HCT116 (cell line): ENCODE data around the gene BAD. TPM values are rescaled to one million over a fixed set of nuclear protein-coding genes. Genes with fewer than 3 reads are reported as not detected.

Experiments
- ATAC-seq: fragments of 200-7000 bp; cut with Tn5 transposase; 2 replicates; pipeline ENCODE4 v1.9.1; 2020; ENCODE audit warnings: mild to moderate bottlenecking, moderate library complexity
- BruUV-seq: library from RNA; stranded (reverse); fragments of 400-500 nt; replicated peaks from 2 replicates; lab custom pipeline; 2021; lab: Mats Ljungman, UMichigan
- CTCF ChIA-PET: fragments of 300-600 bp; sonication (Branson Sonifier 250); formaldehyde crosslinking; loops from one replicate; lab custom pipeline; 2021; ENCODE audit warnings: antibody characterized with exemption; lab: Charles Lee
- POLR2A ChIA-PET: fragments of 300-600, 350-600 bp; sonication (Branson Sonifier 250); formaldehyde crosslinking; loops from one replicate; lab custom pipeline; 2021; ENCODE audit warnings: antibody characterized with exemption; lab: Charles Lee
- RAD21 ChIA-PET, 2 experiments: fragments of 300-600 bp; sonication (Branson Sonifier 250); formaldehyde crosslinking; loops; one replicate each; lab custom pipeline; 2023; ENCODE audit warnings: low total read pairs in 2 of 2; ENCODE audit not compliant: uncharacterized antibody in 2 of 2, unreplicated experiment in 2 of 2, low non-redundant PET in 1 of 2; lab: Charles Lee
- DNase-seq: peaks from one replicate; pipeline ENCODE4 v3.0.0-alpha.2; 2010; ENCODE audit warnings: low read depth, low spot score
- H2AFZ ChIP-seq: fragments of 200-600 bp; shearing (Covaris generic), sonication (generic); 2 replicates; pipeline ENCODE4 v1.6.1; 2017; ENCODE audit warnings: low read depth, mixed run types, mixed read lengths, antibody characterized with exemption, low read length; ENCODE audit not compliant: poor library complexity, severe bottlenecking
- H3K27ac ChIP-seq: 2 replicates; pipeline ENCODE4 v1.5.1; 2012; ENCODE audit warnings: low read depth, low read length
- H3K27me3 ChIP-seq: fragments of 200-600 bp; sonication (generic); 2 replicates; pipeline ENCODE4 v1.6.1; 2016; ENCODE audit warnings: mixed run types, low read length, mixed read lengths; ENCODE audit not compliant: insufficient read depth
- H3K36me3 ChIP-seq, 2 experiments: fragments of 200-500 bp in 1 of 2; fragments of 200-600 bp in 1 of 2; sonication (Bioruptor generic) in 1 of 2; sonication (generic) in 1 of 2; 2 replicates each; pipeline versions ENCODE4 v1.5.1 to v1.6.1; 2014 to 2016; ENCODE audit warnings: low read length in 2 of 2, inconsistent platforms in 1 of 2, mixed read lengths in 1 of 2, mixed run types in 1 of 2; ENCODE audit not compliant: insufficient read depth in 2 of 2, control insufficient read depth in 1 of 2
- H3K4me1 ChIP-seq, 2 experiments: fragments of 200-600 bp in 1 of 2; sonication (generic) in 1 of 2; 2 replicates each; pipeline versions ENCODE4 v1.5.1 to v1.6.1; 2012 to 2017; ENCODE audit warnings: low read length in 2 of 2, inconsistent platforms in 1 of 2, mild to moderate bottlenecking in 1 of 2, mixed read lengths in 1 of 2, mixed run types in 1 of 2, moderate library complexity in 1 of 2; ENCODE audit not compliant: insufficient read depth in 2 of 2, control insufficient read depth in 1 of 2
- H3K4me2 ChIP-seq: fragments of 200-600 bp; sonication (generic); 2 replicates; pipeline ENCODE4 v1.6.1; 2017; ENCODE audit warnings: mixed run types, low read length, mixed read lengths
- H3K4me3 ChIP-seq, 2 experiments: fragments of 200-600 bp in 1 of 2; sonication (generic) in 1 of 2; replicated peaks in 1 of 2; 2 replicates each; pipeline ENCODE4 v1.5.1; 2011 to 2016; ENCODE audit warnings: low read length in 2 of 2, control low read depth in 1 of 2, low read depth in 1 of 2, mild to moderate bottlenecking in 1 of 2, mixed read lengths in 1 of 2, mixed run types in 1 of 2
- H3K79me2 ChIP-seq: fragments of 200-600 bp; sonication (generic); 2 replicates; pipeline ENCODE4 v1.6.1; 2017; ENCODE audit warnings: mild to moderate bottlenecking, mixed run types, low read length, moderate library complexity, mixed read lengths; ENCODE audit not compliant: insufficient read depth
- H3K9ac ChIP-seq: fragments of 200-600 bp; sonication (generic); 2 replicates; pipeline ENCODE4 v1.6.1; 2016; ENCODE audit warnings: low read length, mixed read lengths
- H3K9me2 ChIP-seq: fragments of 200-600 bp; sonication (generic), shearing (Covaris generic); 2 replicates; pipeline ENCODE4 v1.6.1; 2017; ENCODE audit warnings: mixed run types, mild to moderate bottlenecking, moderate library complexity; ENCODE audit not compliant: insufficient read depth
- H3K9me3 ChIP-seq, 2 experiments: fragments of 200-500 bp in 1 of 2; fragments of 200-600 bp in 1 of 2; sonication (Bioruptor generic) in 1 of 2; sonication (generic) in 1 of 2; 2 replicates each; pipeline ENCODE4 v1.6.1; 2014 to 2017; ENCODE audit warnings: low read length in 2 of 2, mixed read lengths in 2 of 2, inconsistent platforms in 1 of 2, low read depth in 1 of 2, mild to moderate bottlenecking in 1 of 2, mixed run types in 1 of 2, moderate library complexity in 1 of 2; ENCODE audit not compliant: control insufficient read depth in 1 of 2, insufficient read depth in 1 of 2
- H4K20me1 ChIP-seq: fragments of 200-600 bp; sonication (generic), shearing (Covaris generic); 2 replicates; pipeline ENCODE4 v1.6.1; 2017; ENCODE audit warnings: mixed run types, mild to moderate bottlenecking, moderate library complexity; ENCODE audit not compliant: insufficient read depth
- CEBPB ChIP-seq: IDR thresholded peaks from 2 replicates; pipeline ENCODE4 v1.6.1; 2012; ENCODE audit warnings: low read depth
- EZH2phosphoT487 ChIP-seq: fragments of 200-600 bp; IDR thresholded peaks from 2 replicates; pipeline ENCODE4 v1.6.1; 2018; ENCODE audit warnings: antibody characterized with exemption, borderline replicate concordance
- JUND ChIP-seq: IDR thresholded peaks from 2 replicates; pipeline ENCODE4 v1.6.1; 2012
- POLR2A ChIP-seq: IDR thresholded peaks from 2 replicates; pipeline ENCODE4 v1.7.0; 2011; ENCODE audit warnings: borderline replicate concordance; ENCODE audit not compliant: insufficient read depth, insufficient read length; ENCODE audit errors: extremely low read depth
- SIN3A ChIP-seq: IDR thresholded peaks from 2 replicates; pipeline ENCODE4 v1.6.1; 2012; ENCODE audit warnings: low read depth
- SP1 ChIP-seq: IDR thresholded peaks from 2 replicates; pipeline ENCODE4 v1.6.1; 2012; ENCODE audit warnings: low read depth
- ZBTB33 ChIP-seq: IDR thresholded peaks from 2 replicates; pipeline ENCODE4 v1.6.1; 2011; ENCODE audit warnings: mild to moderate bottlenecking, low read length, moderate library complexity; ENCODE audit not compliant: insufficient replicate concordance; ENCODE audit errors: extremely low read depth
- ZNF274 ChIP-seq: fragments of 200-500 bp; sonication (Bioruptor generic); IDR thresholded peaks from 2 replicates; pipeline ENCODE4 v1.6.1; 2014; ENCODE audit warnings: mild to moderate bottlenecking, low read depth, low read length, inconsistent platforms
- intact Hi-C: fragments of 100-400 bp; cut with micrococcal nuclease; formaldehyde crosslinking; loops from 2 replicates; pipeline ENCODE4 v1.10.0; 2022
- total RNA-seq: library from RNA; stranded (reverse); gene quantifications from one replicate; pipeline ENCODE4 v1.2.1, GENCODE V29; 2021; ENCODE audit not compliant: unreplicated experiment
- TF ChIP-seq, protein P1 (sequence below): IDR thresholded peaks from 2 replicates; pipeline ENCODE4 v1.6.1; 2012; ENCODE audit warnings: low read depth

Gene BAD
- total RNA-seq, 1 experiment from 2014 or later: 51.9 TPM

GRCh38 chr11:64255135-64256128, 29.0 kb downstream of the BAD start:
- POLR2A ChIA-PET: interaction anchor here (1.1 kb wide), 1 partner anchor 13 kb away, joined by 3 read pairs; no protein-coding TSS in a partner anchor
- CTCF ChIA-PET: interaction anchor here (1.1 kb wide), 1 partner anchor 49 kb away, joined by 3 read pairs; no protein-coding TSS in a partner anchor

More at GRCh38 chr11:64255135-64256128, 29.0 kb downstream of the BAD start:
- Histone ChIP-seq H3K27ac (no peak overlapping the region), H3K9me2 (no peaks in the 10 kb centered on the region), H3K79me2 (peaks cover 41% of the 10 kb centered on the region), H3K36me3 (peaks cover 27 to 41% of the 10 kb centered on the region in 2 experiments; a peak in 3 of 4 replicates), H3K4me3 (no peak overlapping the region), H3K9ac (no peak overlapping the region), H3K4me2 (no peak overlapping the region), H3K4me1 (peaks cover 16 to 37% of the 10 kb centered on the region in 2 experiments), H3K9me3 (no peaks in the 10 kb centered on the region), H3K27me3 (no peaks in the 10 kb centered on the region), H2AFZ (no peak overlapping the region), H4K20me1 (no peaks in the 10 kb centered on the region)
- DNase-seq (no peak), ATAC-seq (no peak)
- BruUV-seq: no TSS peak
- RAD21 ChIA-PET: no interaction called here
- no peak for TF ChIP-seq JUND
- no peak for TF ChIP-seq POLR2A
- no peak for TF ChIP-seq ZBTB33
- TF ChIP-seq, protein P1, sequence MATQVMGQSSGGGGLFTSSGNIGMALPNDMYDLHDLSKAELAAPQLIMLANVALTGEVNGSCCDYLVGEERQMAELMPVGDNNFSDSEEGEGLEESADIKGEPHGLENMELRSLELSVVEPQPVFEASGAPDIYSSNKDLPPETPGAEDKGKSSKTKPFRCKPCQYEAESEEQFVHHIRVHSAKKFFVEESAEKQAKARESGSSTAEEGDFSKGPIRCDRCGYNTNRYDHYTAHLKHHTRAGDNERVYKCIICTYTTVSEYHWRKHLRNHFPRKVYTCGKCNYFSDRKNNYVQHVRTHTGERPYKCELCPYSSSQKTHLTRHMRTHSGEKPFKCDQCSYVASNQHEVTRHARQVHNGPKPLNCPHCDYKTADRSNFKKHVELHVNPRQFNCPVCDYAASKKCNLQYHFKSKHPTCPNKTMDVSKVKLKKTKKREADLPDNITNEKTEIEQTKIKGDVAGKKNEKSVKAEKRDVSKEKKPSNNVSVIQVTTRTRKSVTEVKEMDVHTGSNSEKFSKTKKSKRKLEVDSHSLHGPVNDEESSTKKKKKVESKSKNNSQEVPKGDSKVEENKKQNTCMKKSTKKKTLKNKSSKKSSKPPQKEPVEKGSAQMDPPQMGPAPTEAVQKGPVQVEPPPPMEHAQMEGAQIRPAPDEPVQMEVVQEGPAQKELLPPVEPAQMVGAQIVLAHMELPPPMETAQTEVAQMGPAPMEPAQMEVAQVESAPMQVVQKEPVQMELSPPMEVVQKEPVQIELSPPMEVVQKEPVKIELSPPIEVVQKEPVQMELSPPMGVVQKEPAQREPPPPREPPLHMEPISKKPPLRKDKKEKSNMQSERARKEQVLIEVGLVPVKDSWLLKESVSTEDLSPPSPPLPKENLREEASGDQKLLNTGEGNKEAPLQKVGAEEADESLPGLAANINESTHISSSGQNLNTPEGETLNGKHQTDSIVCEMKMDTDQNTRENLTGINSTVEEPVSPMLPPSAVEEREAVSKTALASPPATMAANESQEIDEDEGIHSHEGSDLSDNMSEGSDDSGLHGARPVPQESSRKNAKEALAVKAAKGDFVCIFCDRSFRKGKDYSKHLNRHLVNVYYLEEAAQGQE: no peak
- no peak for TF ChIP-seq ZNF274
- no peak for TF ChIP-seq SP1
- no peak for TF ChIP-seq EZH2phosphoT487
- no peak for TF ChIP-seq CEBPB
- TF ChIP-seq SIN3A: no peak
- intact Hi-C loops: no loop called here
